K562 (cell line): ENCODE data around the gene ZBTB32. TPM values are rescaled to one million over a fixed set of nuclear protein-coding genes. Genes with fewer than 3 reads are reported as not detected.

Experiments
- ATAC-seq: fragments of 200-7000 bp; cut with Tn5 transposase; 3 replicates; pipeline ENCODE4 v1.9.1; 2020; ENCODE audit warnings: moderate library complexity
- BruUV-seq: library from RNA; stranded (reverse); fragments of 400-500 nt; replicated peaks from 2 replicates; lab custom pipeline; 2021; lab: Mats Ljungman, UMichigan
- CTCF ChIA-PET: fragments of 300-600 bp; formaldehyde crosslinking; extraction: SDS; loops from one replicate; lab custom pipeline; 2021; ENCODE audit warnings: low intra/inter-chr PET ratio; lab: Yijun Ruan, JAX
- POLR2A ChIA-PET: fragments of 300-600, 350-650 bp; sonication (Branson Sonifier 250); formaldehyde crosslinking; extraction: SDS; loops from one replicate; lab custom pipeline; 2021; ENCODE audit warnings: antibody characterized with exemption, inconsistent platforms; lab: Yijun Ruan, JAX
- DNase-seq, 4 experiments: peaks; one replicate each; pipeline versions ENCODE4 v3.0.0 to v3.0.0-alpha.2; 2011 to 2018; ENCODE audit warnings: low spot score in 3 of 4, mixed read lengths in 3 of 4; ENCODE audit errors: extremely low read depth in 1 of 4
- FAIRE-seq: peaks from 2 replicates; lab custom pipeline; 2011; peaks lifted over from hg19 to GRCh38; lab: Jason Lieb, UNC
- H2AFZ ChIP-seq: 2 replicates; pipeline ENCODE4 v1.6.0; 2011; ENCODE audit warnings: low read depth, low read length, control low read depth, inconsistent platforms
- H3K27ac ChIP-seq: fragments of 200-600 bp; 3 replicates; pipeline ENCODE4 v1.8.0; 2011; ENCODE audit warnings: low read depth, mild to moderate bottlenecking, control low read depth, inconsistent platforms, low read length, moderate library complexity, mixed read lengths; ENCODE audit errors: extremely low read depth
- H3K27me3 ChIP-seq, 2 experiments: fragments of 300-600 bp in 1 of 2; 2 replicates in 1 of 2; 3 replicates in 1 of 2; pipeline versions ENCODE4 v1.6.0 to v1.8.0; 2011; ENCODE audit warnings: inconsistent platforms in 2 of 2, low read length in 2 of 2, mild to moderate bottlenecking in 1 of 2, mixed read lengths in 1 of 2, moderate library complexity in 1 of 2; ENCODE audit not compliant: control insufficient read depth in 2 of 2, insufficient read depth in 2 of 2
- H3K36me3 ChIP-seq: fragments of 300-600 bp; 3 replicates; pipeline ENCODE4 v1.8.0; 2011; ENCODE audit warnings: mild to moderate bottlenecking, low read length, inconsistent platforms; ENCODE audit not compliant: control insufficient read depth, insufficient read depth
- H3K4me1 ChIP-seq, 2 experiments: fragments of 200-600 bp in 1 of 2; replicated peaks in 1 of 2; 2 replicates in 1 of 2; 3 replicates in 1 of 2; pipeline versions ENCODE4 v1.5.1 to v1.8.0; 2011; ENCODE audit warnings: inconsistent platforms in 2 of 2, low read length in 2 of 2, mild to moderate bottlenecking in 1 of 2, mixed read lengths in 1 of 2, moderate library complexity in 1 of 2; ENCODE audit not compliant: control insufficient read depth in 2 of 2, insufficient read depth in 2 of 2
- H3K4me2 ChIP-seq: 2 replicates; pipeline ENCODE4 v1.6.1; 2011; ENCODE audit warnings: low read length, control low read depth, inconsistent platforms, mixed read lengths; ENCODE audit not compliant: insufficient read depth
- H3K4me3 ChIP-seq: fragments of 200-600 bp; sonication (generic), shearing (Covaris generic); 2 replicates; pipeline ENCODE4 v1.5.1; 2016; ENCODE audit warnings: control low read depth, inconsistent platforms
- H3K79me2 ChIP-seq: fragments of 200-600 bp; 3 replicates; pipeline ENCODE4 v1.8.0; 2011; ENCODE audit warnings: low read length, inconsistent platforms; ENCODE audit not compliant: control insufficient read depth, insufficient read depth
- H3K9ac ChIP-seq, 2 experiments: 2 replicates each; pipeline versions ENCODE4 v1.6.0 to v1.6.1; 2011; ENCODE audit warnings: low read depth in 2 of 2, low read length in 2 of 2, control low read depth in 1 of 2, inconsistent platforms in 1 of 2, mild to moderate bottlenecking in 1 of 2, mixed read lengths in 1 of 2; ENCODE audit not compliant: insufficient read depth in 1 of 2
- H3K9me1 ChIP-seq: one replicate; pipeline ENCODE4 v1.6.0; 2011; ENCODE audit warnings: inconsistent platforms, mild to moderate bottlenecking, low read length, moderate library complexity; ENCODE audit not compliant: control insufficient read depth, insufficient read depth
- H3K9me3 ChIP-seq: replicated peaks from 2 replicates; pipeline ENCODE4 v1.5.1; 2011; ENCODE audit warnings: low read depth, low read length, inconsistent platforms; ENCODE audit not compliant: control insufficient read depth, insufficient read depth
- H4K20me1 ChIP-seq: replicated peaks from 2 replicates; pipeline ENCODE4 v1.6.1; 2011; ENCODE audit warnings: low read length, inconsistent platforms, mixed read lengths; ENCODE audit not compliant: control insufficient read depth, insufficient read depth
- ZMIZ1 ChIP-seq, 2 experiments: fragments of 150-350 bp in 1 of 2; IDR thresholded peaks; 2 replicates each; pipeline ENCODE4 v1.6.1; 2012 to 2016; ENCODE audit warnings: low read depth in 2 of 2, low read length in 2 of 2, mild to moderate bottlenecking in 1 of 2, moderate library complexity in 1 of 2
- WGBS: fragments of 100-300 bp; shearing (Covaris generic); methylation state at CpG from one replicate; pipeline ENCODE4 v1.1.6; 2016; ENCODE audit warnings: low coverage, mixed read lengths; ENCODE audit not compliant: insufficient coverage; ENCODE audit errors: missing lambda C conversion rate; 5-methylcytosine and 5-hydroxymethylcytosine counted together
- in situ Hi-C: fragments of 300-500 bp; cut with MboI; formaldehyde crosslinking; loops from 4 replicates; pipeline ENCODE4 v1.15.0; 2018; ENCODE audit warnings: inconsistent platforms, mixed read lengths
- intact Hi-C: fragments of 100-400 bp; cut with micrococcal nuclease; formaldehyde crosslinking; loops from 2 replicates; pipeline ENCODE4 v1.14.2; 2022
- polyA plus RNA-seq, 8 experiments: library from polyadenylated mRNA; depleted of rRNA in 4 of 8; stranded (reverse) in 5 of 8; unstranded in 3 of 8; fragments of >200 nt; fragmentation: Nextera tagmentation in 2 of 8; fragmentation: Illumina TruSeq in 1 of 8; extraction: Ambion mirVana in 2 of 8; extraction: Trizol in 1 of 8; gene quantifications; 2 replicates each; pipeline versions ENCODE4 v1.2.1 to v1.2.3, GENCODE V29; 2011 to 2014; ENCODE audit warnings: inconsistent platforms in 1 of 8, missing spikeins in 1 of 8
- total RNA-seq, 7 experiments: library from RNA; depleted of rRNA in 6 of 7; stranded (reverse); fragments of >200 nt in 6 of 7; fragmentation: Illumina TruSeq in 2 of 7; extraction: Trizol in 2 of 7; gene quantifications; 2 replicates each; pipeline versions ENCODE4 v1.2.1 to v1.2.3, GENCODE V29; 2011 to 2021; ENCODE audit warnings: low replicate concordance in 1 of 7

Gene ZBTB32
- total and polyA plus RNA-seq, 9 of the 15 experiments (the other 6 are each of a cell fraction or from before 2014, with no cell fraction given), result 0.20 TPM; not detected in 8

DNA sequence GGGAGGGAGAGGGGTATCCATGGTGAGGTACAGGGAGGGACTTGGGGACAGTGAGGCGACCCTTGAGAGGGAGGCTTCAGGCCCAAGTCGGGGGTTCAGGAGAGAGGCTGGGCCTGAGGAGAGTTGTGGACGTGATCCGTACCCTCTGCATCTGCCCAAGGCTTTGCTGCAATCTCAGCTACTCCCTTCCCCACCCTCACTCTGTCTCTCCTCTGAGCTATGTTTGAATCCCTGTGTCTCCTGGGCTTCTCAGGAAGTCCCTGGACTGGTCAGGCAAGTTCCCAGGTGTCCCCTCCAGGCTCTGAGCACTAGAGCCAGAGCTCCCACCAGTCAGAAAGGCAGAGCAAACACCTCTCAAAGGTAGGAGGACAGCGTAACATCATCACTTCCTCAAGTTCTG, 45.8 kb downstream of the ZBTB32 start:
- H3K9me1 ChIP-seq, result no peaks in the 10 kb centered on the region
- no peak overlapping the region for H3K4me2 ChIP-seq
- H3K4me1 ChIP-seq, result peaks cover 9 to 27% of the 10 kb centered on the region in 2 experiments; a peak in 4 of 5 replicates
- peaks cover 16% of the 10 kb centered on the region for H3K79me2 ChIP-seq
- DNase-seq, result no peak
- H3K27me3 ChIP-seq, result no peaks in the 10 kb centered on the region
- H3K9ac ChIP-seq, result peak overlapping the region in 1 of 2 experiments; percentile 81; a peak in 3 of 4 replicates
- no peak overlapping the region for H2AFZ ChIP-seq
- BruUV-seq, result no TSS peak
- POLR2A ChIA-PET, result interaction anchor here (1.3 kb wide), 1 partner anchor 15 kb away, joined by 4 read pairs; no protein-coding TSS in a partner anchor
- no peak overlapping the region for H3K4me3 ChIP-seq
- intact Hi-C loops (no loop called here), in situ Hi-C loops (no loop called here)
- H3K36me3 ChIP-seq, result peaks cover 23% of the 10 kb centered on the region; the same call in 1 of the 3 replicates
- FAIRE-seq, result no peak
- no peak for ATAC-seq
- no peaks in the 10 kb centered on the region for H4K20me1 ChIP-seq
- no peaks in the 10 kb centered on the region for H3K9me3 ChIP-seq
- CTCF ChIA-PET, result no interaction called here
- TF ChIP-seq ZMIZ1 (IDR thresholded peaks at IDR 0.05; ENCODE audit: low read depth in 2 of 2, low read length in 2 of 2), result no peak
- 100% methylated on average over 1 of the region's 5 CpGs for WGBS
- no peak overlapping the region for H3K27ac ChIP-seq
